Stimulated activated CD4-positive, alpha-beta T cell treated with anti-CD3 and anti-CD28 coated beads, Interleukin-4, amount 100 ng/mL, for 24 hours (primary cell): ENCODE data around the gene TEX35.
A peak's percentile ranks its signal among the peaks of the same experiment; 100 is the strongest.
"Not testable (repeated sequence)": the region's sequence is repeated elsewhere in the genome, so short reads cannot be mapped to it uniquely, and the experiment has no call there.

Source experiments
- DNase-seq: peaks from one replicate; pipeline ENCODE4 v3.0.0-alpha.2; 2020

Gene TEX35

DNA sequence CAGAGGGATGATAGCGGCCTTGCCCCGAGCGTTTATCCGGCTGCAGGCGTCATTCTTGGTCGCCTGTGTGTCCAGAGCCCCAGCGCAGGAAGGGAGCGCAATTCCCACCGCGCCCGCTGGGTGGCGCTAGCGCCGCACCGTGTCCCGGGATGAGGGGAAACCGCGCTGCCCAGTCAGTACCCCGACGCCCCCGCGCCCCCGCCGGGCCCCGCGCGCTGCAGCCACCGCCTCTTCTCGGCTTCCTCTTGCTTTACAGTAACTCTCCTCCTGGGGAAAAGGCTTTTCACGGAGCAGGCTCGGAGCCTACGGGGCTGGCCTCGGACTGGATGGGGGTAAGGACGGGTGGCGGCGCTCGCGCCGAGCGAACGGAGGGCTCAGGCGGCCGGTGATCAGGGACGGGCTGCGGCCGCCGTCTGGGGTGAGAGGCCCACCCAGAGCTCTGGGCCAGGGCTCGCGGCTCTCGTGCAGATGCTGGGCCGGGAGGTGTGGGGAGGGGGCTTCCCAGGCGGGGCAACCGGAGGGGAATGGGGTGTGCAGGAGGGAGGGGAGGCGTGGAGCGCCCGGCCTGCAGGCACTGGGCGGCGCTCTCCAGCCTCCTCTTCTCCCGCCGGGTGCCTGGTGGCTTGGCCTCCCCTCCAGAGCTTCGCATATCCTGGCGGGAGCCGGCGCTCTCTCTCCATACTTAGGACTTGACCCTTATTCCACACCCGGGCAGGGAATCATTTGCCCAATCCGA is 29.8 kb downstream of the TEX35 start:
- peak; percentile 86 for DNase-seq

DNA sequence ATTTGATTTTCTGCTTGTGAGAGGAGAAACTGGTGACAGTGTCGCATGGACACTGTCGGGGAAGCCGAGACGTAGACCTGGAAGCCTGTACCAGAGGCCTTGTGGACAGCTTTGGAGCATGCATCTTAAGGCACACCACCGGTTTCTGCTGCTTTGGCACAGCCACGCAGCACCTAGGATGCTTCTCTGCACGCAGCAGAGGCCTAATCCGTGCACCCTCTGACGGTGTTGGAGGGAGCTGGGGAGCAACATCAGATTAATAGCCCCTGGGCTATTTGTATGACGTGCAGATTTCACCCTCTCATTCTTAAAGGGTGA is 30.3 kb downstream of the TEX35 start:
- DNase-seq = no peak

DNA sequence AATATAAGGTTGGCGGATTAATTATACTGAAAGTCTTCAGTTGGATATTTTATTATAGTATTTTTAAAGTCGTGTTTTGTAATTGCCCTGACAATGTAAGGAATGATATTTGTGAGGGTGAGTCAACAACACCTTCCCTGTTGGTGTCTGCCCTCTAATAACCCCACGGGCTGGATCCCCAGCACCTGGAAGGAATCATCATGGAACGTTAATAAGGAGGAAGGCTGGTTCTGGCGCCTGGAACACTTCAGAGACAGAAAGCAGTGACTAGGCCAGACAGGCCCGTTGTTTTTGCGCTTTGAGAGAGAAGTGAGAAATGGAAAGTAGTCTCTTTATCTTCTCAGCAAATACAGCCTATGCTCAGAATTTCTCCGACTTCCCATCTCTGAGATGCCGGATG is 31.6 kb downstream of the TEX35 start:
- DNase-seq = no peak

DNA sequence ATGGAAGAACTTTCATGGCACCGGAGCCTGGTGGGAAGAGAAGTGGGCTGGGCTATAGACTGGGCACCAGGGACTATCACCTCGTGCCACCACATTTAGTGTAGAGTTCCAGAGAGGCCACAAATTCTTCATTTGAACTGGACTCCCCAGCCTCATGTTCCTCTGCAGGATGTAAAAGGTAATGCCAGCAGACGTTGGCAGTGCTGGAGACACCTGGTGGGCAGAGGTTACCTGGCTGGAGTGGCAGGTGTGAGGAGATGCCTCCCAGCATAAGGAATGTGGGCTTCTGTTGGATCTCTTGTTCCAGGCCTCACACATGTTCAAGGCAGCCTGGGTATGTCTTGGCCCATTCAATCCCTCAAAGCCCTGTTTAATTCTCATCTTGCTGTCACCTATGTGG is 35.2 kb downstream of the TEX35 start:
- DNase-seq = no peak

DNA sequence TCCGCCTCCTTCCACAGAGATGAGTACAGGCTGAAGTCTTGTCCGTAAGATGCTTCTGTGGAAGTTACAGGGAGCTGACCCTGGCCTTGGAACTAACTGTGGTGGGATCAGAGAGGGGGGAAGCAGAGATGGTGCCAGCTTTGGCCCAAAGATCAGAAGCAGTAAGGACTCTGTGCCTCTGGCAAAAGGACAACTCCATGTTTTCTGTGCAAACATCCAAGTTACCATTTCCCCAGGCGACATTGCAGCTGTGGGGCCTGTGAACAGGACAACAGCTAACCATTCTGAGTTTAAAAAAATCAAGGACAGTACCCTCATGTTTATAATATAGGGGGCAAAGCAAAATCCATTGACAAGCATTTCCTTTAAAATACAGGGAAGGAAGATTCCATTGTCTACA is 38.4 kb downstream of the TEX35 start:
- DNase-seq = no peak

DNA sequence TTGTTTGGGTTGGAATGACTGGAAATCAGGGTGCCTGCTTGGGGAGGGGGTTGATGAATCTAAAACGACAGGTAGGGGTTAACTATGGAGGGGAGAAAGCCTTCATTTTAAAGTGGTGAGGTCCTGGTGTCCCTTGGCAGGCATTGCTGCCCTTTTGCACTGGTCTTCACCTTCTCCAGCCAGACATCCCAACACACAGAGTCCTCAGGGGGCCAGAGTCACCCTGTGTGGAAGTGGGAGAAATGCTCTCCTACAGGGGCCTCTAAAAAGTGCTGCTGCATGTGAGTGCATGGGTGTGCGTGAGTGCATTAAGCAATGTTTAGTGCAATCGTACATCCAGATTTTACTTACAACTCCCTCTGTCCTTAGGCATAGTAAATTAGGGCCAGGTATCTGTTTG is 39.0 kb downstream of the TEX35 start:
- no peak for DNase-seq

DNA sequence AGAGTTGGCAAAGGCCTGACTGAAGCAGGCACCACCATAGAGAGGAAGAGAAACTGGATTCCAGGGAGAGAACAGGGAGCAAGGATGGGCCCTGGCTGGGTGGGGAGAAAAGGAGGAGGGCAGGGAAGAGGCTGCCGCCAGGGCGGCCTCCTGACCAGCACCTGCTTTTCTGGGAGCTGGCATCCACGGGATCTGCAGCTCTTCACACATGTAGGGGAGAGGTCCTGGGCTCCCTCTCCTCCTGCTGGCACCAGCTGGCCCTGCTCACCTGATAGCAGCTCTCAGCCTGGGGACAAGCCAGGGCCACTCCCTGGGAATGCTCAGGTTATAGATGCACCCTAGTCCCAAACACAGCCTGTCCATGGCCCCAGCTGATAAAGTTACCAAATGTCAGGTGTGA is 39.9 kb downstream of the TEX35 start:
- no peak for DNase-seq

DNA sequence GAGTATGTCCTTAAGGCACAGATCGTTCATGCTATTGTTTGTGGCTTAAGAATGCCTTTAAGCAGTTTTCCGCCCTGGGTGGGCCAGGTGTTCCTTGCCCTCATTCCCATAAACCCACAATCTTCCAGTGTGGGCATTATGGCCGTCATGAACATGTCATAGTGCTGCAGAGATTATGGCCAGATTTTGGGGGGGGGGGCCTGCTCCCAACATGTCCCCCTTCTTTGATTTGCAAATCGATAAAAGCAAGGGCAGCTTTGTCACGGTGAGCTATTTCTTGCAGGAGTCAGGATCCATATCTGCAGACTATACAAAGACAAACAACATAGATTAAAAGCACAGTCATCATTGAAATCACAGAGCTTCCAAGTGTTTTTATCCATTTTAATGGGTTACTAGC is 41.4 kb downstream of the TEX35 start:
- not testable (repeated sequence) for DNase-seq

DNA sequence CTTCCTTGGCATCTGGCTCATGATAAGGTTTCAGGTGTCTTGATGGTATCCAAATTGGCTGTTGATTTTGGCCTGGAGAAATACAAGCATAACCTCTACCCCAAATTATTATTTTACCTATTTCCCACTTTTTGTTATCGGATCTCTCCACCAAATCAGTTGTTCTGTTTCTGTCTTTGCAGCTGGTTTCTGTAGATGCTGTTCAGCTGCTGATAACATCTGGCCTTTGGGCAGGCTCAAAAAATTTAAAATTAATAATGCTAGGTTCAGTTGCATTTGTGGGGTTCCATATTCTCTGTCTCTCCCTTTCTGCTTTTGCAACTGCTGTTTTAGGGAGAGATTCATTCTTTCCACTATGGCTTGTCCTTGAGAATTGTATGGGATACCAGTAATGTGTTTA is 42.7 kb downstream of the TEX35 start:
- not testable (repeated sequence) for DNase-seq

DNA sequence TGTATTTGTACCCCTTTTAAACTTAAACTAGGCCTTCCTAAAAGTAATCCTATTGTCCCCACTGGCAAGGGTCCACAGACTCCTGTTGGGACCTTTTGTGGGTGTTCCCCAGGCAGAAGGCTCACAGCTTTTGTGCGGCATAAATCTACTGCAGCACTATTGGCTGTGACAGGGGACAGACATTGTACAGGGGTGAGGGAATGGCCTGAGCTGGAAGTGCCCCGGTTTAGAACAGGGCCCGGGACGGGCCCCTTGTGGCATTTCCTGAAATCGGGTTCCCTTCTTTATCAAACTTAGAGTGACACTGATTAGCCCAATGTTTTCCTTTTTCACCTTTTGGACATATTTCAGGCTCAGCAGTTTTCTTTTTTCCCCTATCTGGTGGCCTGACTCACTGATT is 45.9 kb downstream of the TEX35 start:
- DNase-seq = not testable (repeated sequence)

DNA sequence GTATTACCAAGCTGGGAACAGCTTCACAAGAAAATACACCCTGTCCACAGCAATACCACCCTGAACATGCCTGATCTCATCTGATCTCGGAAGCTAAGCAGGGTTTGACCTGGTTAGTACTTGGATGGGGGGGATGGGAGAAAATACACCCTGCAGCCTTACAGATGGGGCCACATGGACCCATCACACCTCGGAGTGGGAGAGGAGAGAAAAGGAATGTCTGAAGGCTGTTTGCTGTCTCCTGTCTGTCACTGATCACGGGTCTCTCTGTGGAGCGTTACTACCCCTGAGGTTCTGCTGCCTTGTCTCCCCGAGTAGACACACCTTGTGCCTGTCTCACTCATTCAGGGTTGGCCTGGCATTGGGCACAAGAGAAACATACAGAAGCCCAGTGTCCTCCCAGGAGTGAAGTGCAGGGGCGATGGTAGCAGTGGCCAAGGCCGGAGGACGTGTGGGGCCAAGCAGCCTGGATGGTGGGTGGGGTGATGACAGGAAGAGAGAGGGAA is 48.0 kb downstream of the TEX35 start:
- no peak for DNase-seq

DNA sequence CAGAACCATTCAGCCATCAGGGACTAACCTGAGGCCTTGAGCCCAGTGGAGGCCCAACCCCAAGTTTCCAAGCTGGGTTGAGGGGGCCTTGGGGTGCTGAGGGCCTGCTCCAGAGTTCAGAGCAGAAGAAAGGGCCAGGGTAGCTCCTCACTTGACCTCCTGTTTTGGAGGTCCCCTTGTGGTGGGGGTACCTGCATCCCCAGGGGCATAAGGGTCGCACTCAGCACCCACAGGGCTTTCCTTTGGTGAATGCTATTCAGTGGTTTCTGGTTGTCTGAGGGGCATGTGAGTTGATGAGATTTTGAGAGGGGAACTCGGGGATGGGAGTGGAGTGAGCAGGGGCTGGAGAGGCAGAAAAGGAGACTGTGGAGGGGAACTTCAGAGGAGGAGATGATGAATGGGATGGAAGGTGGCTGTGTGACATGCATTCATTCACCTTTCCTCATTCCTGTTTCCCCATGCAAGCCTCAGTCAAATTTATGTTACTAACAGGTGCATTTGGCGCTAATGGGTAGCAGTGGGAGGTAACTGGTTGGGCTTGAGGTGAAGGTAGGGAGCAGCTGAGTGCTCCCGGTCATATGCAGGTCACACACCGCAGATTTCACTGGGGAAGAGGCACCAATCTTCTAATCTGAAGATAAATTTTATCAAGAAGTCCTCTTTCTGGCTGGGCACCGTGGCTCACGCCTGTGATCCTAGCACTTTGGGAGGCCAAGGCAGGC is 50.4 kb downstream of the TEX35 start:
- DNase-seq = no peak

DNA sequence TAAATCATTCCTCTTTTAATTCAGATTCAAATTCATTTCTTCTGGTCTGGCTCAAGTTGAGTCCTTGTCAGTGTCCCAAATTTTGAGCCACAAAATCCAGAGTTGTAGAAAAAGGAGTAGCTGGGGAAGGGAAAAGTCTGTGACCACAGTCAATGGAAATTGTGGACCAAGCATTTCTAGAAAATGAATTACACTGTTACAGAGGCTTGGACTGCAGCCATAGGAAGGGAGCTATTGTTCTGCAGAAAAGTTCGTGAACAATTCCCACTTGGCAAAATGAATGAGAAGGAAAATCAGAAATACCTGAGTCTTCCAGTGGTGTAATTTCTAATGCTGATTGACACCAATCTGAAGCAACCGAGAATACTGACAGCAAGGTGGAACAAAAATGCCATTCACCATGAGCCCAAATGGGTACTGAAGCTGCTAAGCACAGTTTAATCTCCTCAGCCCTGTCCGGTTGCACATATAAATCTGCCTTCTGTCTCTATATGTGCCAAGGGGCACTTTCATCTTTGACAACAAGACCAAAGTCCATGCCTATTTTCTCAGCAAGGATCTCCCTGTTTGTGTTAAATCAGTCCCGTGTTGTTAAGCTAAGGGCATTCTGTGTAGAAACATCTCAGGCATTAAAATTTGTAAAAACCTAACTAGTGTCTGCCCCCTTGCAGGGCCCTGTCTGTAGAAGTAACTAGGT is 51.3 kb downstream of the TEX35 start:
- DNase-seq = no peak

DNA sequence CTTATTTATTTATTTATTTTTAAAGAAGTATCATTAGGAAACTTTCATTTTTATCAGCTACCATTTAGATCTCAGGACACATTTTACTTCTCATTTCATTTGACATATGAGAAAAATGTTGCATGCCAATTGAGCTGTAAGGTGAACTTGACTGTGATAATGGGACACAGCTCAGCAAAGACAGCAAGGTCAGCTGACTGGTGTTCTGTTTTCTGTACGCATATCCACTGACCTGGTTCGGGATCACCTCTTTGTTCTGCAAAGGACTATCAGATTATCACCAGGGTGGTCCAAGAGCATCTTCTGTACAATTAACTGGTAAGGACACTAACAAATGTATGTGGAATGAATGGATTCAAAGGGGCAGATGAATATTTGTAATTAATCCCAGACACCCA is 51.9 kb downstream of the TEX35 start:
- DNase-seq = no peak

DNA sequence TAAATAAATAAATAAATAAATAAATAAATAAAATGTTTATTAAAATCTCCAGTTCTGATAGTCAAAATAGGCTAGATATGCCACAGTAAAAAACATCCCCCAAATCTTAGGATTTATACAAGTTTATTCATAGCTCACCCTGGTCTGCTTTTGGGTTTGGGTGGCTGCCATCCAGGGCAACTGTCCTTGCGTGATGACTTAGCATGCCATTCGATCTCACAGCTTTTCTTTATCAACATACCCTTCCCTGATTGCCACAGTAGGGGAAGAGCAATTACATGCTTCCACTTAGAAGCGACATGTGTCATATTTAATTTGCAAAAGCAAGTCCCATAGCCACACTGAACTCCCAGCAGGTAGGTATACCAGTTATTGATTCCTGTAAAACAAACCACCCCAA is 52.7 kb downstream of the TEX35 start:
- no peak for DNase-seq

DNA sequence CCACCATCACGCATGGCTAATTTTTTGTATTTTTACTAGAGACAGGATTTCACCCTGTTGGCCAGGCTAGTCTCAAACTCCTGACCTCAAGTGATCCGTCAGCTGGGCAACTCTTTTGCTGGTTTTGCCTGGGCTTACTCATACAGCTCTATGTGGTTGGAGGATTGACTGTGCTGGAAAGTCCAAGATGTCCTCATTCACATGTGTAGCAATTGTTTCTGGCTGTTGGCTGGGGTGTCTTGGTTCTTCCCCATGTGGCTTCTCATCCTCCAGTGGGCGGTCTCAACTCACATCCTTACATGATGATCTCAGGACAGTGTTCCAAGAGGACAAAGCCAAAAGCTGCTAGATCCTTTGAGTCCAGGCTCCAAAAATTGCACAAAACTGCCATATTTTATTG is 53.3 kb downstream of the TEX35 start:
- no peak for DNase-seq

DNA sequence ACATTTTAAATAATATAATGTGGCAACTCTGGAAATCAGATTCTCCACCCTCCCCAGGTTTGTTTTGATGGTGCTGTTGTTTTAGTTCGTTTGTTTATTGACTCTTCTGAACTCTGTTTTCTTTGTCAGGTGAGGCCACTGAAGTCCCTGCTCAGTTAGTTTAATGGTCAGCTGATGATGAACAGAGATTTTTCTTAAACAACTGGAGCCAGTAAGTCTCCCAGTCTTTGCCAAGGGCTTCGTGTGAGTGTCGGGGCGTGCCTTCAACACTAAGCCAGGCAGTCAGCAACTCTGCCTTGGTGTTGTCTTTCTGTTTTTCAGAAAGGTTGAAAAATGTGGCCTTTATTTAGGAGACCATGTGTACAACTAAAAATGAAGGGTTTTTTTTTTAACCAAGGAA is 58.9 kb downstream of the TEX35 start:
- no peak for DNase-seq
